ENCODE data around the gene LCTL.
"Not testable (repeated sequence)": the region's sequence is repeated elsewhere in the genome, so short reads cannot be mapped to it uniquely, and the experiment has no call there.

LCTL gene

GRCh38 chr15:66563566-66564110 lies 2.2 kb downstream of the LCTL start:
- no peak for DNase-seq

GRCh38 chr15:66563126-66563525 lies 2.7 kb downstream of the LCTL start:
- no peak for DNase-seq

- no peak for DNase-seq
Measured at GRCh38 chr15:66560856-66561525, 4.8 kb downstream of the LCTL start.

- no peak for DNase-seq
Measured at GRCh38 chr15:66558271-66558670, 7.5 kb downstream of the LCTL start.

- DNase-seq, result no peak
Measured at GRCh38 chr15:66555685-66556084, 10.1 kb downstream of the LCTL start.

- DNase-seq, result no peak
Measured at GRCh38 chr15:66545255-66545654, 20.5 kb downstream of the LCTL start.

GRCh38 chr15:66542896-66543295 lies 22.9 kb downstream of the LCTL start:
- no peak for DNase-seq

GRCh38 chr15:66535056-66535455 lies 30.7 kb downstream of the LCTL start:
- no peak for DNase-seq

- DNase-seq, result no peak
Measured at GRCh38 chr15:66524838-66525237, 41.0 kb downstream of the LCTL start.

GRCh38 chr15:66523926-66524325 lies 41.9 kb downstream of the LCTL start:
- no peak for DNase-seq

GRCh38 chr15:66515901-66516322 lies 49.9 kb downstream of the LCTL start:
- no peak for DNase-seq

- DNase-seq, result no peak
Measured at GRCh38 chr15:66514586-66514985, 51.2 kb downstream of the LCTL start.

- DNase-seq, result no peak
Measured at GRCh38 chr15:66508293-66508883, 57.4 kb downstream of the LCTL start.

GRCh38 chr15:66505818-66506217 lies 60.0 kb downstream of the LCTL start:
- DNase-seq, result no peak

- no peak for DNase-seq
Measured at GRCh38 chr15:66505430-66505811, 60.4 kb downstream of the LCTL start.

GRCh38 chr15:66504563-66505429 lies 61.0 kb downstream of the LCTL start, which contains the start of the genes RPL4 and ZWILCH:
Gene RPL4, minus strand, starts transcription at chr15:66504855. Its CDS starts 65 bp downstream, at chr15:66504790.
Gene ZWILCH, plus strand, starts transcription at chr15:66505326. Its CDS starts 13 bp downstream, at chr15:66505339.
- DNase-seq, result peak in 1 of 2 experiments; percentile 54

GRCh38 chr15:66503780-66504562 lies 61.8 kb downstream of the LCTL start:
- no peak for DNase-seq

- DNase-seq, result not testable (repeated sequence)
Measured at GRCh38 chr15:66503041-66503648, 62.7 kb downstream of the LCTL start.

- no peak for DNase-seq
Measured at GRCh38 chr15:66502491-66502890, 63.3 kb downstream of the LCTL start.

- DNase-seq, result not testable (repeated sequence)
Measured at GRCh38 chr15:66500346-66500745, 65.5 kb downstream of the LCTL start.

GRCh38 chr15:66498501-66499386 lies 67.1 kb downstream of the LCTL start:
- no peak for DNase-seq

All from NCI-H1930 (cell line).